ENCODE measurements around the gene GCN1. TPM values are rescaled to one million over a fixed set of nuclear protein-coding genes. Genes with fewer than 3 reads are reported as not detected.

The GCN1 gene
- total and polyA plus RNA-seq, 4 donors, result 6.4 to 89.8 (median 48.6) TPM

DNA sequence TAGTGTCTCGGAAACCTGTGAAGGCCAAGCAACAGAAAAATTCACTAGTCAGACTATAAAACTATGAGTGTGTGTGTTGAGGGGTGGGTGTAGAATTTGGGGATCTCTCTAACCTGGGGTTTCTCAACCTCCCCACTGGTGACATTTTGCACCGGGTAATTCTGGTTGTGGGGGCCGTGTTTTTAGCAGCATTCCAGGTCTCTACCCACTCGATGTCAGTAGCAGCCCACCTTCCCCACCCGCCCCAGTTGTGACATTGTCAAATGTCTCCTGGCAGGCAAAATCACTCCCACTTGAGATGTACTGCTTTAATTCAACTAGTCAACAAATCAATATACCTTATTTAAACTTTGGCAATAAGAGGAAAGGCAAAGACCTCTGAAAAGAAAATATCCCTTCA lies 4.1 kb downstream of the GCN1 start:
- ATAC-seq (ENCODE audit: low FRiP score), result no peak
- H3K27me3 ChIP-seq (ENCODE audit: control insufficient read depth in 1 of 2, insufficient read depth in 2 of 2, low read length in 1 of 2), result no peaks in the 10 kb centered on the region
- no peak overlapping the region for H3K27ac ChIP-seq (ENCODE audit: low read depth in 1 of 2, low read length in 2 of 2)
- intact Hi-C loops (cut with DNase I), result no loop called here
- 89% methylated on average over 5 of the region's 5 CpGs for WGBS, 2 donors
- H3K4me3 ChIP-seq (ENCODE audit: low read length in 2 of 2), result no peak overlapping the region
- no peaks in the 10 kb centered on the region for H3K9me3 ChIP-seq (ENCODE audit: control insufficient read depth, low read length)
- DNase-seq, result peak in 1 of 2 donors; percentile 16
- peaks cover 3 to 6% of the 10 kb centered on the region in 2 donors for H3K36me3 ChIP-seq (ENCODE audit: control insufficient read depth in 1 of 2, insufficient read depth in 2 of 2, low read length in 1 of 2)
- H3K4me1 ChIP-seq (ENCODE audit: control insufficient read depth in 1 of 2, insufficient read depth in 2 of 2, low read length in 2 of 2), result peaks cover 0 to 2% of the 10 kb centered on the region in 2 donors

DNA sequence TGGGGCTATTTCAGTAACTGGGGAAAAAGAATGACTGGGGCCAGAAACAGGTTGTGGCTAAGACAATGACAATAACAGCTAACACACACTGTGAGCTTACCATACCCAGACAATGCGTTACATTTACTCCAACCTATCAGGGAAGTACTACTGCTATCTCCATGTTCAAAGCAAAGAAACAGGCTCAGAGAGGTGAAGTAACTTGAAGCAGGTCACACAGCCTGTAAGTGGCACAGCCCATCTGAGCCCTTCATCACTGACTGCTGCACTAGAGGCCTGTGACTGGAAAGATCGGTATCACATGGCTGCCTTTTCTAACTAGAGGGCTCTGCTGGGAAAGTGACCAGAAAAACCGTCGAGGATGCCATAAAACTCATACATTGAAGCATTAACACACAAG lies 7.9 kb downstream of the GCN1 start:
- DNase-seq, result no peak
- no peak for ATAC-seq (ENCODE audit: low FRiP score)
- Histone ChIP-seq H3K27ac (ENCODE audit: low read depth in 1 of 2, low read length in 2 of 2) (no peak overlapping the region), H3K4me1 (ENCODE audit: control insufficient read depth in 1 of 2, insufficient read depth in 2 of 2, low read length in 2 of 2) (no peaks in the 10 kb centered on the region), H3K9me3 (ENCODE audit: control insufficient read depth, low read length) (no peaks in the 10 kb centered on the region), H3K4me3 (ENCODE audit: low read length in 2 of 2) (no peak overlapping the region), H3K27me3 (ENCODE audit: control insufficient read depth in 1 of 2, insufficient read depth in 2 of 2, low read length in 1 of 2) (no peaks in the 10 kb centered on the region), H3K36me3 (ENCODE audit: control insufficient read depth in 1 of 2, insufficient read depth in 2 of 2, low read length in 1 of 2) (peaks cover 3 to 13% of the 10 kb centered on the region in 2 donors)
- WGBS, 2 donors, result 82 to 89% methylated on average over 4 of the region's 4 CpGs
- intact Hi-C loops (cut with DNase I), result no loop called here

DNA sequence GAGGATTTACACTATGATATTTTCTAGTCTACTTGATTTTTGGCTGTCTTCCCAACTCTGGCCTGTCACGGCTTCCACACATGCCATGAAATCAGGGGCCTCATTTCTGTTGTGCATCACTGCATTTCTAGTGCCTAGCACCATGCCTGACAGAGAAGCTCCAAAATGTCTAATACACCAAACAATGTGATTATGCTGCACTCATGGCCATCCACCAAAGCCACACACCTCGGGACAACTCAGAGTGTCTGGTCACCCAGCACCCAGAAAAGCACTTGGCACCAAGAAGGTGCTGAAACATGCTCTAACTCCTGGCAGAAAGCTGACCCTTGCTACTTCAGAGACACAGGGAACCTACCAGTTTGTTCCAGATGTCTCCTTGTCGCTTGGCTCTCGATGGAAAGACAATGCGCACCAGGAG lies 11.3 kb downstream of the GCN1 start:
- WGBS, 2 donors, result 80 to 81% methylated on average over 5 of the region's 5 CpGs
- intact Hi-C loops (cut with DNase I), result no loop called here
- H3K4me1 ChIP-seq (ENCODE audit: control insufficient read depth in 1 of 2, insufficient read depth in 2 of 2, low read length in 2 of 2), result no peaks in the 10 kb centered on the region
- DNase-seq, result no peak
- H3K9me3 ChIP-seq (ENCODE audit: control insufficient read depth, low read length), result no peaks in the 10 kb centered on the region
- H3K36me3 ChIP-seq (ENCODE audit: control insufficient read depth in 1 of 2, insufficient read depth in 2 of 2, low read length in 1 of 2), result peaks cover 3 to 12% of the 10 kb centered on the region in 2 donors
- no peak overlapping the region for H3K27ac ChIP-seq (ENCODE audit: low read depth in 1 of 2, low read length in 2 of 2)
- H3K4me3 ChIP-seq (ENCODE audit: low read length in 2 of 2), result no peak overlapping the region
- H3K27me3 ChIP-seq (ENCODE audit: control insufficient read depth in 1 of 2, insufficient read depth in 2 of 2, low read length in 1 of 2), result no peaks in the 10 kb centered on the region
- ATAC-seq (ENCODE audit: low FRiP score), result no peak

DNA sequence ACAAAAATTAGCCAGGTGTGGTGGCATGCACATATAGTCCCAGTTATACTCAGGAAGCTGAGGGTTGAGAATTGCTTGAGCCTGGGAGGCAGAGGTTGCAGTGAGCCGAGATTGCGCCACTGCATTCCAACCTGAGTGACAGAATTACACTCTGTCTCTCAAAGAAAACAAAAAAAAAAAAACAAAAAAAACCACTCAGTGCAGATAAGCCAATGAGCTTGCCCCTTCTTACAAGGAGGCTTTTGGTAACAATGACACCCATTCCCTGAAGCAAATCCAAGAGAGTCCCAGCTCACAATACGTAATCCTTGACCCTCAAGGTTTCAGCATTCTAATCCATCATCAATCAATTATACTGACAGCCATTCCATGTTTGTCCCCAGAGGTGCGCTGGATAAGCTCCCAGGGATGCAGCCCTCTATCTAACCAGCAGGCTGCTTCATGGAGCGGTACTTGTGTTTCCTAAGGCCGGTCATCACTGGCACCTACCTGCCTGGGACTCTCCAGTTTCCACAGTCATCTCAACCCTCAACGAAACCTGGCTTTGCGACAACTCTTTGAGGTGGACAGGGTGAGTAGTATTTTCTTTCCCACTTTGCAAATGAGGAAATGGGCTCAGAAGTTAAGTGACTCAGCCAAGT lies 12.4 kb downstream of the GCN1 start:
- H3K36me3 ChIP-seq (ENCODE audit: control insufficient read depth in 1 of 2, insufficient read depth in 2 of 2, low read length in 1 of 2), result peaks cover 0 to 19% of the 10 kb centered on the region in 2 donors
- H3K4me3 ChIP-seq (ENCODE audit: low read length in 2 of 2), result no peak overlapping the region
- no peaks in the 10 kb centered on the region for H3K27me3 ChIP-seq (ENCODE audit: control insufficient read depth in 1 of 2, insufficient read depth in 2 of 2, low read length in 1 of 2)
- no peaks in the 10 kb centered on the region for H3K4me1 ChIP-seq (ENCODE audit: control insufficient read depth in 1 of 2, insufficient read depth in 2 of 2, low read length in 2 of 2)
- intact Hi-C loops (cut with DNase I), result no loop called here
- 74% methylated on average over 8 of the region's 8 CpGs for WGBS, 2 donors
- no peak overlapping the region for H3K27ac ChIP-seq (ENCODE audit: low read depth in 1 of 2, low read length in 2 of 2)
- ATAC-seq (ENCODE audit: low FRiP score) (no peak), DNase-seq (peak in 1 of 2 donors; percentile 2)
- H3K9me3 ChIP-seq (ENCODE audit: control insufficient read depth, low read length), result no peaks in the 10 kb centered on the region

DNA sequence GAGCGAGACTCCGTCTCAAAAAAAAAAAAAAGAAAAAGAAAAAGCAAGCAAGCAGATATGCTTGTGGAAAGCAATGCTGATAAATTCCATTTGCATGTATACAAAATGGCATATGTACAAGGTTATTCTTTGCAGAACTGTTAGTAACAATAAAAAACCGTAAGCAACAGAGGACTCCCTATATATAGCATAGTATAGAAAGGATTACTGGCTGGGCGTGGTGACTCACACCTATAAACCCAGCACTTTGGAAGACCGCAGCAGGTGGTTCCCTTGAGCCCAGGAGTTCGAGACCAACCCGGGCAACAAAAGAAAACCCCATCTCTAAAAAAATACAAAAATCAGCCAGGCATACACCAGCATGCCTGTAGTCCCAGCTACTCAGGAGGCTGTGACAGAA lies 13.5 kb downstream of the GCN1 start:
- intact Hi-C loops (cut with DNase I), result no loop called here
- H3K27ac ChIP-seq (ENCODE audit: low read depth in 1 of 2, low read length in 2 of 2), result no peak overlapping the region
- DNase-seq, result no peak
- no peaks in the 10 kb centered on the region for H3K9me3 ChIP-seq (ENCODE audit: control insufficient read depth, low read length)
- 92 to 94% methylated on average over 7 of the region's 7 CpGs for WGBS, 2 donors
- no peaks in the 10 kb centered on the region for H3K27me3 ChIP-seq (ENCODE audit: control insufficient read depth in 1 of 2, insufficient read depth in 2 of 2, low read length in 1 of 2)
- no peak for ATAC-seq (ENCODE audit: low FRiP score)
- H3K4me3 ChIP-seq (ENCODE audit: low read length in 2 of 2), result no peak overlapping the region
- H3K4me1 ChIP-seq (ENCODE audit: control insufficient read depth in 1 of 2, insufficient read depth in 2 of 2, low read length in 2 of 2), result no peaks in the 10 kb centered on the region
- H3K36me3 ChIP-seq (ENCODE audit: control insufficient read depth in 1 of 2, insufficient read depth in 2 of 2, low read length in 1 of 2), result peaks cover 0 to 19% of the 10 kb centered on the region in 2 donors

DNA sequence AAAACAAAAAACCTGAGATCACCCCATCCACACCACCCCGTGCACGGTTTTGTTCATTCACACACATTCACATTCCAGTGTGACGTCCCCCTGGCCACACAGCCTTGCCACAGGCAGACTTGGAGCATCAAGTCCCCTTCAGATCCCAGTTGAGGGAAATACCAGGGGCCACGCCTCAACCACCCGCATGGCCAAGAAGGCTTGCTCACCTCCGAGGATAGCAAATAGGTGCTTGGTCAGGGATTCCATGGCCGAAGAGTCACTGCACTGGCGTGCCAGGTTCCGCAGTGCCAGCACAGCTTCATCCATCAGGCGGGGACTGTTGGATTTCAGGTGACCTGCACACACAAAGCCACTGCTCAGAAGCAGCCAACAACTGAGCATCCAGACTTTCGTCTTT lies 19.0 kb downstream of the GCN1 start:
- DNase-seq, result peak in 1 of 2 donors; percentile 29
- Histone ChIP-seq H3K27me3 (ENCODE audit: control insufficient read depth in 1 of 2, insufficient read depth in 2 of 2, low read length in 1 of 2) (no peaks in the 10 kb centered on the region), H3K4me1 (ENCODE audit: control insufficient read depth in 1 of 2, insufficient read depth in 2 of 2, low read length in 2 of 2) (no peaks in the 10 kb centered on the region), H3K9me3 (ENCODE audit: control insufficient read depth, low read length) (no peaks in the 10 kb centered on the region), H3K4me3 (ENCODE audit: low read length in 2 of 2) (no peak overlapping the region), H3K27ac (ENCODE audit: low read depth in 1 of 2, low read length in 2 of 2) (no peak overlapping the region), H3K36me3 (ENCODE audit: control insufficient read depth in 1 of 2, insufficient read depth in 2 of 2, low read length in 1 of 2) (peaks cover 4 to 25% of the 10 kb centered on the region in 2 donors)
- intact Hi-C loops (cut with DNase I), result no loop called here
- no peak for ATAC-seq (ENCODE audit: low FRiP score)
- WGBS, 2 donors, result 91 to 93% methylated on average over 11 of the region's 11 CpGs

DNA sequence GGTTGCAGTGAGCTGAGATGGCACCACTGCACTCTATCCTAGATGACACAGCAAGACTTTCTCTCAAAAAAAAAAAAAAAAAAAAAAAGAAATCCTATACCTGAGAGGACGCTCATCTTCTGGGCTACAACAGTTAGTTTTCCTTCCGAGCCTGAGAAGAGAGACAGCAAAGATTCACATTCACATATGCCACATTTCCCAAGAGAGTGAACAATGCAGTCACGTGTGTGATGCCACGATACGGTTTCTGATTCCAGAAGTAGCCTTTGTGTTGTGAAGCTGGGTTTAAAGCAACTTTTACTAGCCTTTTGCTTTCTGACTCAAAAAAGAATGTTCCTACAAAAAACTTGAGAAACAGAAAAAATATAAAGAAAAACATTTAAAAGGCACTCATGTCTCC lies 19.5 kb downstream of the GCN1 start:
- no peaks in the 10 kb centered on the region for H3K27me3 ChIP-seq (ENCODE audit: control insufficient read depth in 1 of 2, insufficient read depth in 2 of 2, low read length in 1 of 2)
- H3K4me3 ChIP-seq (ENCODE audit: low read length in 2 of 2), result no peak overlapping the region
- peaks cover 4 to 26% of the 10 kb centered on the region in 2 donors for H3K36me3 ChIP-seq (ENCODE audit: control insufficient read depth in 1 of 2, insufficient read depth in 2 of 2, low read length in 1 of 2)
- no peaks in the 10 kb centered on the region for H3K9me3 ChIP-seq (ENCODE audit: control insufficient read depth, low read length)
- H3K4me1 ChIP-seq (ENCODE audit: control insufficient read depth in 1 of 2, insufficient read depth in 2 of 2, low read length in 2 of 2), result no peaks in the 10 kb centered on the region
- DNase-seq (no peak), ATAC-seq (ENCODE audit: low FRiP score) (no peak)
- 87 to 88% methylated on average over 5 of the region's 5 CpGs for WGBS, 2 donors
- intact Hi-C loops (cut with DNase I), result no loop called here
- H3K27ac ChIP-seq (ENCODE audit: low read depth in 1 of 2, low read length in 2 of 2), result no peak overlapping the region

DNA sequence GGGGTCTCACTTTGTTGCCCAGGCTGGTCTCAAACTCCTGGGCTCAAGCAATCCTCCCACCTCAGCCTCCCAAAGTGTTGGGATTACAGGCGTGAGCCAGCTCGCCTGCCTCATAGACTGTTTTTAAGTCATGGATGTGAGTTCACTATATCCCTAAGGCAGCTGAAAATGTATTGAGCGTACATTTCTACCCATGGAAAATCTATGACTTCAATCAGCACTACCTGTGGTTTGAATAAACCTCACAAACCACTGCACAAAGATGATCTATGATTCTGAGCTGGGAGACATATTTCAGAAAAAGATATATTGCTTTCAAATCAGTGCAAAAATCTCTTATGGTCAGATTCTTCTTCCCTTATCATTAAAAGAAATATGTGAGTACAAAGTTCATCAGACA lies 22.5 kb downstream of the GCN1 start:
- ATAC-seq (ENCODE audit: low FRiP score), result no peak
- 91 to 92% methylated on average over 3 of the region's 3 CpGs for WGBS, 2 donors
- H3K9me3 ChIP-seq (ENCODE audit: control insufficient read depth, low read length), result no peaks in the 10 kb centered on the region
- DNase-seq, result peak in 1 of 2 donors; percentile 21
- peaks cover 12 to 29% of the 10 kb centered on the region in 2 donors for H3K36me3 ChIP-seq (ENCODE audit: control insufficient read depth in 1 of 2, insufficient read depth in 2 of 2, low read length in 1 of 2)
- intact Hi-C loops (cut with DNase I), result no loop called here
- no peak overlapping the region for H3K27ac ChIP-seq (ENCODE audit: low read depth in 1 of 2, low read length in 2 of 2)
- no peaks in the 10 kb centered on the region for H3K27me3 ChIP-seq (ENCODE audit: control insufficient read depth in 1 of 2, insufficient read depth in 2 of 2, low read length in 1 of 2)
- no peaks in the 10 kb centered on the region for H3K4me1 ChIP-seq (ENCODE audit: control insufficient read depth in 1 of 2, insufficient read depth in 2 of 2, low read length in 2 of 2)
- no peak overlapping the region for H3K4me3 ChIP-seq (ENCODE audit: low read length in 2 of 2)

DNA sequence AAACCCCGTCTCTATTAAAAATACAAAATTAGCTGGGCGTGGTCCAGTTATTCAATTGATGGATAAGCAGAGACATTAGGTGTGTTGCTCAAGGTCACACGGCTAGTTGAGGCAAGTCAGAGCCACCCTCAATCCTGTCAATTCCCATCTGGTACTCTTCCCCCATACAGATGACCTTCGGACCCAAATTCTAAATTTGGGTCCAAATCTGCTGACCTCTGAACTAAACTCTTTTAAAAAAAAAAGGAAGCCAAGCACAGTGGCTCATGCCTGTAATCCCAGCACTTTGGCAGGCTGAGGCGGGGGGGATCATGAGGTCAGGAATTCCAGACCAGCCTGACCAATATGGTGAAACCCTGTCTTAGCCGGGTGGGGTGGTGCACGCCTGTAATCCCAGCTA lies 23.9 kb downstream of the GCN1 start:
- H3K27me3 ChIP-seq (ENCODE audit: control insufficient read depth in 1 of 2, insufficient read depth in 2 of 2, low read length in 1 of 2), result no peaks in the 10 kb centered on the region
- intact Hi-C loops (cut with DNase I), result no loop called here
- H3K4me3 ChIP-seq (ENCODE audit: low read length in 2 of 2), result no peak overlapping the region
- DNase-seq (no peak), ATAC-seq (ENCODE audit: low FRiP score) (no peak)
- peaks cover 12 to 26% of the 10 kb centered on the region in 2 donors for H3K36me3 ChIP-seq (ENCODE audit: control insufficient read depth in 1 of 2, insufficient read depth in 2 of 2, low read length in 1 of 2)
- no peaks in the 10 kb centered on the region for H3K4me1 ChIP-seq (ENCODE audit: control insufficient read depth in 1 of 2, insufficient read depth in 2 of 2, low read length in 2 of 2)
- H3K27ac ChIP-seq (ENCODE audit: low read depth in 1 of 2, low read length in 2 of 2), result no peak overlapping the region
- H3K9me3 ChIP-seq (ENCODE audit: control insufficient read depth, low read length), result no peaks in the 10 kb centered on the region
- 91 to 93% methylated on average over 7 of the region's 7 CpGs for WGBS, 2 donors
